ENCODE results near the gene HOXD8.

DNA sequence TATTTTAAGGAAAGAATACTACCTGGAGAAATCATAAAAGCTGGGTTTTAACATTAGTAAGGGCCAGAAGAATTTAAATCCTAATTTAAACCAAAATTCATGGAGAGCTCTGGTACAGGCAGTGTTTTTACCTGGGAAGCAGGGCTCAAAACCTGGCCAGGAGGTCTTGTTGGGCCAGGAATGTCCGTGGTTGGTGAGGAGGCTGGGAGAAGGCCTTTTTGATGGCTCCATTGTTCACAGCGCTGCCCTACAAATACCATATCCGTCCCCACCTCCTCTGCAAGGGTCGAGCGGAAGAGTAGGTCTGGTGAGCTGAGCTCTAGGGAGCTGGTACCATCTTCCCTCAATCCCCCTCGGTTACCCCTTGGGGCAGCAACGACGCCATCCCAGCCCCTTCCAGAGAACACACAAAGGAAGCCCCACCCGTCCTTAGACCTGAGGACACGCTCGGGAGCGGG is 48.1 kb downstream of the HOXD8 start:
- TF ChIP-seq EZH2phosphoT487 (IDR thresholded peaks at IDR 0.05; ENCODE audit: insufficient read depth, low read depth) (no peak), EZH2 (IDR thresholded peaks at IDR 0.05; ENCODE audit: insufficient read depth, poor library complexity, severe bottlenecking) (no peak)
